Stomach (tissue), 9 donors: ENCODE measurements around the gene TTC21A. TPM values are rescaled to one million over a fixed set of nuclear protein-coding genes. Genes with fewer than 3 reads are reported as not detected.
A peak's percentile ranks its signal among the peaks of the same experiment; 100 is the strongest.

Experiments
- DNase-seq, 2 donors: peaks; one replicate each; pipeline versions ENCODE4 v3.0.0 to v3.0.0-alpha.2; 2013 to 2019
- H3K27ac ChIP-seq, 5 donors: fragments of 200-600 bp in 4 of 5; sonication (generic) in 4 of 5; one replicate each; pipeline ENCODE4 v1.5.1; 2013 to 2019; ENCODE audit warnings: mild to moderate bottlenecking in 1 of 5, moderate library complexity in 1 of 5
- H3K27me3 ChIP-seq, 3 donors: fragments of 200-600 bp; sonication (generic); one replicate each; pipeline ENCODE4 v1.5.1; 2017 to 2019; ENCODE audit warnings: mixed run types in 1 of 3
- H3K36me3 ChIP-seq, 4 donors: fragments of 200-600 bp; sonication (generic); 1 replicate in 3 of 4; 2 replicates in 1 of 4; pipeline ENCODE4 v1.5.1; 2016 to 2019
- H3K4me1 ChIP-seq, 4 donors: fragments of 200-600 bp; sonication (generic); one replicate each; pipeline ENCODE4 v1.5.1; 2016 to 2019
- H3K4me3 ChIP-seq, 4 donors: fragments of 200-600 bp; sonication (generic) in 3 of 4; one replicate each; pipeline ENCODE4 v1.5.1; 2016 to 2019; ENCODE audit warnings: mild to moderate bottlenecking in 1 of 4
- H3K9me3 ChIP-seq, 4 donors: fragments of 200-600 bp; sonication (generic); one replicate each; pipeline ENCODE4 v1.5.1; 2016 to 2019
- EP300 ChIP-seq: sonication (generic); formaldehyde crosslinking; IDR thresholded peaks from one replicate; pipeline ENCODE4 v1.6.1; 2017; ENCODE audit warnings: antibody characterized with exemption
- POLR2A ChIP-seq, 4 donors: fragments of 450-650 bp; IDR thresholded peaks; one replicate each; pipeline ENCODE4 v1.6.1; 2016; ENCODE audit warnings: antibody characterized with exemption in 4 of 4, control low read depth in 2 of 4, mild to moderate bottlenecking in 1 of 4, moderate library complexity in 1 of 4
- POLR2AphosphoS5 ChIP-seq, 3 donors: sonication (generic); formaldehyde crosslinking; IDR thresholded peaks; one replicate each; pipeline ENCODE4 v1.6.1; 2016; ENCODE audit warnings: antibody characterized with exemption in 3 of 3
- WGBS, 5 donors: extraction: QIAGEN DNeasy Blood & Tissue Kit in 3 of 5; methylation state at CpG; one replicate each; pipeline versions ENCODE4 v1.1.5 to v1.1.7; 2013 to 2018; 5-methylcytosine and 5-hydroxymethylcytosine counted together
- intact Hi-C: fragments of 100-400 bp; cut with DNase I; formaldehyde crosslinking; loops from one replicate; pipeline ENCODE4 v1.15.1; 2023; ENCODE audit warnings: low total_unique reads
- polyA plus RNA-seq, 3 donors: library from polyadenylated mRNA; stranded (reverse); fragments of 200-250 nt; gene quantifications; one replicate each; pipeline ENCODE4 v1.2.3, GENCODE V29; 2013
- total RNA-seq, 5 donors: library from RNA; depleted of rRNA; stranded (reverse); fragments of >200 nt; gene quantifications; one replicate each; pipeline versions ENCODE4 v1.1.0 to v1.2.3, GENCODE V29; 2014 to 2016
- TF ChIP-seq, protein P1 (sequence below), 7 experiments: fragments of 450-650 bp in 4 of 7; fragments of 200-600 bp in 3 of 7; sonication (generic) in 3 of 7; IDR thresholded peaks; one replicate each; pipeline ENCODE4 v1.5.1; 2016 to 2019; ENCODE audit warnings: antibody characterized with exemption in 7 of 7, control low read depth in 2 of 7, mild to moderate bottlenecking in 1 of 7
- donor health status: healthy with polysubstance abuse.
- donor health status: Bipolar disorder and iron deficiency.
- donor health status: healthy.

The TTC21A gene
- total and polyA plus RNA-seq, 8 donors = 0.89 to 17.7 (median 6.3) TPM

DNA sequence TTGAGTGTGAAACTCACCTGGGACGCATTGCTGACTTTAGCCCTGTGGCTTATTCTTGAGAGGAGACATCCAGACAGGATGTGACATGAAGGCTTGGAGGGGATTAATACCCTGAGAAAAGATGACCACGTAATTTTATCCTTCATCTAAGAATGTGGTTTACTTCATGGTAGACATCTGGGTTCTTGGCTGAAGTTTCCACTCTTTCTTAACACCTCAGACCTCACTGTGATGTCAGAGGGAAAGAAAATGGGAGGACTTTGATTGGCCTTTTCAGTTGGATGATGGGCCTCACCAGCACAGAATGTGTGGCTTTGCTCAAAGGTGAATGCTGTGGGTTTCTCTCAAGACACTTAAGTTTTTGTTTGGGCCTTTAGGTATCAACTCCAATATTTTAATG, 16.6 kb upstream of the TTC21A start:
- TF ChIP-seq POLR2A (IDR thresholded peaks at IDR 0.05) = no peak
- no peak for TF ChIP-seq POLR2AphosphoS5 (IDR thresholded peaks at IDR 0.05)
- TF ChIP-seq, protein P1, sequence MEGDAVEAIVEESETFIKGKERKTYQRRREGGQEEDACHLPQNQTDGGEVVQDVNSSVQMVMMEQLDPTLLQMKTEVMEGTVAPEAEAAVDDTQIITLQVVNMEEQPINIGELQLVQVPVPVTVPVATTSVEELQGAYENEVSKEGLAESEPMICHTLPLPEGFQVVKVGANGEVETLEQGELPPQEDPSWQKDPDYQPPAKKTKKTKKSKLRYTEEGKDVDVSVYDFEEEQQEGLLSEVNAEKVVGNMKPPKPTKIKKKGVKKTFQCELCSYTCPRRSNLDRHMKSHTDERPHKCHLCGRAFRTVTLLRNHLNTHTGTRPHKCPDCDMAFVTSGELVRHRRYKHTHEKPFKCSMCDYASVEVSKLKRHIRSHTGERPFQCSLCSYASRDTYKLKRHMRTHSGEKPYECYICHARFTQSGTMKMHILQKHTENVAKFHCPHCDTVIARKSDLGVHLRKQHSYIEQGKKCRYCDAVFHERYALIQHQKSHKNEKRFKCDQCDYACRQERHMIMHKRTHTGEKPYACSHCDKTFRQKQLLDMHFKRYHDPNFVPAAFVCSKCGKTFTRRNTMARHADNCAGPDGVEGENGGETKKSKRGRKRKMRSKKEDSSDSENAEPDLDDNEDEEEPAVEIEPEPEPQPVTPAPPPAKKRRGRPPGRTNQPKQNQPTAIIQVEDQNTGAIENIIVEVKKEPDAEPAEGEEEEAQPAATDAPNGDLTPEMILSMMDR (IDR thresholded peaks at IDR 0.05) = no peak
- TF ChIP-seq EP300 = no peak
- H3K9me3 ChIP-seq = no peaks in the 10 kb centered on the region
- DNase-seq = no peak
- WGBS, 5 donors = 88 to 98% (median 90%) methylated on average over 2 of the region's 2 CpGs
- no peak overlapping the region for H3K4me3 ChIP-seq
- H3K27me3 ChIP-seq = no peaks in the 10 kb centered on the region
- H3K36me3 ChIP-seq = peaks cover 52 to 100% (median 100%) of the 10 kb centered on the region in 4 donors
- intact Hi-C loops = no loop called here
- peaks cover 0 to 6% (median 0%) of the 10 kb centered on the region in 4 donors for H3K4me1 ChIP-seq
- H3K27ac ChIP-seq = no peak overlapping the region

DNA sequence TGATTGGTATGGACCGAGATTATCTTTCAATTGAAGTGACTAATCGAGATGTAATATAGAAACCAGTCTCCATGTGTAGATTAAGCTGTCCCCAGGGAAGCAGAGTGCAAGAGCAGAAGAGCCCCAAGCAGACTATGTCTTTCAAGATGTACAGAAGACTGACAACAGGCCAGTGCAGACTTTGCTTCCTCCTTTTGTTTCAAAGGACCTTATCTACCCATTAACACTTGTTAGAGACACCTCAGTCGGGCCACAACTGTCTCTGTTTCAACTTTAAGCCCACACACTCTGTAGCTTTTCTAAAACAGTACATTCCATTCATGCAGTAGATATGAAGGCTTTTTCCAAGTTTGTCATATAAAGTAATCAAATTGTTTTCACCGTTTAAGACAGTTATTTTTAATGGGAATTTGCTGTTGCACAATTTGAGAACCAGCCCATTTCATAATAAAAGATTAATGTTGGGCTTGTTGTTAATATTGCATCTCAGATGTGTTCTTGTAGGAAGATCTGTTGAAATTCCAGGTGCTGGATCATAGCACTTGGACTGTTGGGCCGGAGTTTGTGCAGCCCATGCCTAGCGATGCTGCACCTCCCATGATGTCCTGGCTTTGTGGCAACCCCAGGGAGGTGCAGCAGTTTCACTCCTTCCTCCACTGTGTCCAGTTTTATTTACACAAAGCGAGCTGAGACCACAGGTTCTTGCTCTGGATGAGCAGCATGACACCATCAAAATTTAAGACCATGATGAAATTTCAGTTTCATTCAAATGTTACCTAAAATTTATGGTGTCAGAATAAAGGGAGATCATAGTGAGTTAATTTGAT, 12.4 kb upstream of the TTC21A start:
- no peak for DNase-seq
- H3K4me1 ChIP-seq = peaks cover 0 to 19% (median 0%) of the 10 kb centered on the region in 4 donors
- peaks cover 55 to 100% (median 100%) of the 10 kb centered on the region in 4 donors for H3K36me3 ChIP-seq
- no peak overlapping the region for H3K27ac ChIP-seq
- no peaks in the 10 kb centered on the region for H3K27me3 ChIP-seq
- H3K4me3 ChIP-seq = no peak overlapping the region
- no peaks in the 10 kb centered on the region for H3K9me3 ChIP-seq
- TF ChIP-seq POLR2AphosphoS5 (IDR thresholded peaks at IDR 0.05) (no peak), POLR2A (IDR thresholded peaks at IDR 0.05) (no peak), EP300 (no peak)
- TF ChIP-seq, protein P1 (IDR thresholded peaks at IDR 0.05) = no peak
- WGBS, 5 donors = 79 to 86% (median 82%) methylated on average over 7 of the region's 7 CpGs
- intact Hi-C loops = no loop called here

DNA sequence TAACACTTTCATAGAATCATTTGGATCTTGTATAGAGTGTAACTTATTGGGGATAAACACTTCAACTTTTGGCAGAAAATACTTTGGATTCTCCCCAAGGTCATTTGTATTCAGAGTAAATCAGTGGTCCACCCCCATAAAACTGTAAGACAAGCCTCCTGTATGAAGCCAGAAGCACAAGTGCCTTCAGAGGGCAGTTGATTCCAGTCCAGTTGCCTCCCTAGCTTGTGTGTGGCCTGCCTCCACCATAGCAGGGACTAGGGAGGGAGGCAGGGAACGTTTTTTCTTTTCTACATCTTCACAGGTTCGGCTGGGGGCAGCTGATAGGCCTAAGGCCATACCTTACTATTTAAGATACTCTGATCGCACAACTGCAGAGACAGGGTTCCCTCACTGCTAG, 11.7 kb upstream of the TTC21A start:
- TF ChIP-seq, protein P1 (IDR thresholded peaks at IDR 0.05) = no peak
- TF ChIP-seq POLR2AphosphoS5 (IDR thresholded peaks at IDR 0.05) = no peak
- TF ChIP-seq POLR2A (IDR thresholded peaks at IDR 0.05) = no peak
- TF ChIP-seq EP300 = no peak
- H3K36me3 ChIP-seq = peaks cover 61 to 100% (median 100%) of the 10 kb centered on the region in 4 donors
- H3K4me3 ChIP-seq = no peak overlapping the region
- H3K27me3 ChIP-seq = no peaks in the 10 kb centered on the region
- no peaks in the 10 kb centered on the region for H3K9me3 ChIP-seq
- peak overlapping the region in 1 of 5 donors; percentile 11 for H3K27ac ChIP-seq
- 63 to 80% (median 68%) methylated on average over 3 of the region's 3 CpGs for WGBS, 5 donors
- intact Hi-C loops = no loop called here
- peaks cover 0 to 21% (median 0%) of the 10 kb centered on the region in 4 donors for H3K4me1 ChIP-seq
- no peak for DNase-seq

- WGBS, 5 donors = 17 to 41% (median 23%) methylated on average over 3 of the region's 3 CpGs
- H3K27ac ChIP-seq = peak overlapping the region in 4 of 5 donors; percentile 15 to 39 (median 28)
- H3K36me3 ChIP-seq = peaks cover 63 to 96% (median 93%) of the 10 kb centered on the region in 4 donors
- TF ChIP-seq EP300 (no peak), POLR2A (IDR thresholded peaks at IDR 0.05) (no peak), POLR2AphosphoS5 (IDR thresholded peaks at IDR 0.05) (no peak)
- peak in 1 of 2 donors; percentile 37 for DNase-seq
- no peaks in the 10 kb centered on the region for H3K27me3 ChIP-seq
- no peaks in the 10 kb centered on the region for H3K9me3 ChIP-seq
- intact Hi-C loops = no loop called here
- H3K4me1 ChIP-seq = peaks cover 0 to 30% (median 5%) of the 10 kb centered on the region in 4 donors
- H3K4me3 ChIP-seq = no peak overlapping the region
Measured at GRCh38 chr3:39096775-39097174, 10.7 kb upstream of the TTC21A start.
